Suppressor macrophage treated with lipopolysaccharide for 4 hours (primary cell): ENCODE data around the gene ATP6V1F.
A peak's percentile ranks its signal among the peaks of the same experiment; 100 is the strongest.
"Not testable (repeated sequence)": the region's sequence is repeated elsewhere in the genome, so short reads cannot be mapped to it uniquely, and the experiment has no call there.

Source experiments
- DNase-seq: peaks from one replicate; pipeline ENCODE4 v3.0.0-alpha.2; 2020

Gene ATP6V1F

GRCh38 chr7:128903621-128904361 lies 41.1 kb downstream of the ATP6V1F start:
- no peak for DNase-seq

DNA sequence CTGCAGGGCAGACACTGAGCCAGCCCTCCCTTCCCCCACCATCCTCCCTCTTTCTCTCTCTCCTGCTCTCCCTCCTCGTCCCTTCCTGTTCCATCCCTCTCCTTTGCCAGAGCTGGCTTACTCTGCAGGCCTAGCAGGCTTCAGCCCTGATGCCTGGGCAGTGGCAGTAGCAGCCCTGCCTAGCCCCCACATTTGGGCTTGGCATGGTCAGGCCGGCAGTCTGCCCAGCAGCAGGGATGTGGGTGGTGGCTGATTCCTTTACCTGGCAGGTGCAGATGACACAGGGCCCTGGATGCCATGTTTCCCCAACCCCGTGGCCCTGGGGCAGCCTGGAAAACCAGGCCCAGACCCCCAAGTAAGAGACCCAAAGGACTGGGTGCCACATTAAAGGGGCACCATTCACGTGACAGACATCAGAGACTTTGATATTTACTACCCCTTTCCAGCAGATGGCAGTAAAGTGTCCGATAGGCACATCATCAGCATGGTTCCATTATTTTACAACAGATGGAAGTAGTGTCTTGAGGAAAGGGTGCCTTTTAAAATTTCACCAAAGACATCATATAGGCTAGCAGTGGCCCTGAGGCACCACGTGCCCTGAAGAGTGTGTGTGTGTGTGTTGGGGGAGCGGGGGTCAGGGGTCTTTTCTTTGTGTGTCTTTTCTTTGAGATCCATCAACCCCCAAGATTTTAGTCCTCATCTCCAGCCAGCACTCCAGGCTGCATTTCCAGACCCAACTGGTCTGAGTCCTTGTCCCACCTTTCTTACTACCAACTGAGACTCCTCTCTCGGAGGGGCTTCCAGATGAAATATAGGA lies 41.9 kb downstream of the ATP6V1F start:
- DNase-seq, result peak; percentile 82

- no peak for DNase-seq
Measured at GRCh38 chr7:128906001-128906765, 43.5 kb downstream of the ATP6V1F start.

DNA sequence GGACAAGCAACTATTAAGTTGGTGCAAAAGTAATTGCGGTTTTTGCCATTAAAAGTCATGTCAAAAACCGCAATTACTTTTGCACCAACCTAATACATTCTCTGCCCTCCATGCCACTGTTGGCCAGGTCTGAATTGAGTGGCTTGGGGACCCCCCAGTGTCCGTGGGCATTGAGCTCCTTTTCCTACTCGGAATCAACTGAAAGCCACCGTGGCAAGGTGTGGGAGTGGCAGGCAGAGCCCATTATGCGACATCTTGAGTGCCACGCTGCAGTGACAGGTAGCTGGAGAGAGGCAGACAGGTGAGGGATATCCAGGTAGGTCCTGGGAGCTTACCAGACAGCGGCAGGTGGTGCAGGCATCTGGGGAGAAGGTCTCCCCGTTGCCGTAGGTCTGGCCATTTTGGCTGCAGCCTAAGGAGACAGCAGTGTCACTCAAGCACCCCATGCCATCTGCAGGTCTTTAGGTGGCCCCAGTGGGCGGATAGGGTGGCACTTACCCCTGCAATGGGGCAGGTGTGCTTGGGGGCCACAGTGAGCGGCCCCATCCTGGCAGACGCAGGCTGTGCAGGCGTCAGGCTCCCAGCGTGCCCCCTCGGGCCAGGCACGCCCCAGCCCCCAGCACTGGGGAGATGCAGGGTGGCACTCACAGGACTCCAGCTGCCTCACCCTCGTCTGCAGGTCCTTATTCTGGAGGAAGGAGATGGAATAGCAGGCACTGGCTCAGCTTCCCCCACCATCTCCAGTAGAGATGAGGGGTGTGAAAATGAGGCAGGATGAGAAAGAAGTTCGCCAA lies 44.3 kb downstream of the ATP6V1F start:
- no peak for DNase-seq

- DNase-seq, result no peak
Measured at GRCh38 chr7:128908750-128909624, 46.3 kb downstream of the ATP6V1F start.

DNA sequence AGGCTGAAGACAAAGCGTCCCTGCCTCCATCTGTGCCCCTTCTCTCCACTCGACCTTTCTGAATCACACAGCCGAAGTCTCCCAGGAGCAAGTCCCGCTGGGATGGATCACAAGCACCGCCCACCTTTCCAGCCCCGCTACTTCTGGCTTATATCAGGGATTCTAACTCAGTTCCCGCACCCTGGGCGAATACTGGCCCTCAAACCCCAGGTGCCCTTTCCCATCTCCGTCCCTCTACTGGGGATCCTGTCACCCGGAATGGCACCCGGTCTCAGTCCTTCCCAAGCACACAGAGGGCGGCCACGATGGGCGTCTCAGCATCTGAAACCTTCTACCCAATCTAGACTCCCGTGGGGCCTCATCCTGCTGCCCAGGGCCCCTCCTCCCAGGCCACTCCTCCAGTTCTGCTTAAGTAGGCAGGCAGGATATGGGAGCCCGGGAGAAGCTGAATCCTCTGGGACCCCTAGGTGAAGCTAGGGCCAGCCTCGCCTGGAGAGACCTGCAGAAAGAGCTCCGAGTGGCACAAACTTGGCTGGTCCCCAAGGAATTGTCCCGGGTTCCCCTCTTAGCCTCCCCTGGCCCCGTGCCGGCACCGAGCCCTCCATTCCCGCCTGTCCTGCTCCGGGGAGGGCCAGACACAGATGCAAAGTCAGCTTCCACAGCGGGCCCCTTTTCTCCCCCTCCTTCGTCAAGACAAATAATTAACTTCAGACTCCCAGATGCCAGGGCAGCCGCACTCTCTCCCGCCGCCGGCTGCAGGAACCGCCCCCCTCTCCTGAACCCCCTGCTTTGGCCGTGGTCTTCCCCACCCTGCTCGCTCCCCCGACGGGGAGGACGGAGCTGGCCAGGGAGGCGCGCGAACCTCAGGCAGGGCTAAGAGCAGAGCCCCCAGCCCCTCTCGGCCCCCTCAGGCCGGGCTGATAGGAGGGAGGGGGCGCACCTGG lies 47.2 kb downstream of the ATP6V1F start:
- DNase-seq, result no peak

GRCh38 chr7:128910569-128910945 lies 47.9 kb downstream of the ATP6V1F start, which contains the start of gene KCP:
Gene KCP, minus strand, starts transcription at chr7:128910709. Its CDS starts 33 bp downstream, at chr7:128910676.
- no peak for DNase-seq

- peak; percentile 44 for DNase-seq
Measured at GRCh38 chr7:128911423-128912031, 48.9 kb downstream of the ATP6V1F start.

GRCh38 chr7:128912281-128912680 lies 49.6 kb downstream of the ATP6V1F start:
- no peak for DNase-seq

DNA sequence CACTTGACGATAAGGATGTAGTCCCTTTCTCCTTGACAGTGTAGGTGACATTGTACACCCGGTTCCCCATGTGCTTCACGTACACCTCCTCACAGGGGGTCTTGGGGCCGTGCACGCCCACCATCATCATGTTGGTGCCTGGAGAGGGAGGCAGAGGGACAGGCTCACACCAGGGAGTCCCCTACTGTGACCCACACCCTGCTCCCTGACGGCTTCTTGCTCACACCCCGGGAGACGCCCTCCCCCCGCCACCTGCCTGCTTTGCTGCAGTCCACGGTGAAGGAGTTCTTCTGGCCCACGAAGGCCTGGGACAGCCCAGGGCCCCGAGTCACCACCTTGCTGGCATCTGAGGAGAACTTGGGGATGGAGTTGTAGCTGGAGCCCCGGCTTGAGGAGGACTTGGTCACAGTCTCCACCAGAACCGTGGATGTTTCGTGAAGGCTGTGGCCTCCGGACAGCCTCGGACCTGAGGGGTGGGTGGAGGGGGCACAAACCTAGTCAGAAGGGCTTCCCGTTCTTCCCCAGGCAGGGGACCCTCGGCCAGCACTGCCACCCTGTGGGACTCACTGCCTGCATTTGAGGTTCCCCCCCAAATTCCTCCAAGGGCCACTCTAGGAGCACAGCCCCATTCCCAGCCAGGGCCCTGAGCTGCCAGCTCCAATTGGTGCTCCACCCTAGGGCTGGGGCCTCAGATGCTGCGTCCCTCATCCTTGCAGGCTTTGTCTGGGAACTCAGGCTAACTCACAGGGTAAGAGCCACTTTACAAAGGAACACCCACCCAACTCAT lies 50.2 kb downstream of the ATP6V1F start:
- DNase-seq, result not testable (repeated sequence)

DNA sequence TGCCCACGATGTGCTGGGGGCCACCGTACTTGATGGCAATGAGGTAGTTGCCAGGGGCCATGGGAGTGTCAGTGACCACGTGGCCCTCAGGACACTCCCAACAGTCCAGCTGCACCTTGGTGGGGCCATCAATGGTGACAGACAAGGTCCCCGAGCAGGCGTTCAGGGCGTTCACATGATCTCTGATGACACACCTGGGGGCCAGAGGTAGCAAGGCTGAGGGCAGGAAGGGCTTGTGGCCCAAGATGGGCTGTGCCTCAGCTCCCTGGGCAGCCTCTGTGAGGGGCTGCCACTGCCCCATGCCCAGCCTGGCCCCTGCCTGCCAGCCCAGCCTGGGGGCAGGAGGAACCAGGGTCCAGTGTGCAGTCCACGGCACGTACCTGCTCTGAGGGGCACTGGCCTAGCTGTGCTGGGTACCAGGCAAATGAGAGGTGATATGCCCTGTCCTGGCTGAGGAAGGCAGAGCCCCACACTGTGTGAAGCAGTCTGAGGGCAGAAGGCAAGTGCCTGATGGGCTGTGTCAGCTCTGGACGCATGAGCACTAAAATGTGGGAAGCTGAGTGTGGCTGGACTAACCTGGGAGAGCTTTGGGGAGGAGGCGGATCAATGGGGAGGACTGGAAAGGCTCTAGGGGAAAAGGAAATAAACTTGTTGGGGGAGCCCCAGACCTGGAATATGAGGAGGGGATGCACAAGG lies 51.4 kb downstream of the ATP6V1F start:
- no peak for DNase-seq

DNA sequence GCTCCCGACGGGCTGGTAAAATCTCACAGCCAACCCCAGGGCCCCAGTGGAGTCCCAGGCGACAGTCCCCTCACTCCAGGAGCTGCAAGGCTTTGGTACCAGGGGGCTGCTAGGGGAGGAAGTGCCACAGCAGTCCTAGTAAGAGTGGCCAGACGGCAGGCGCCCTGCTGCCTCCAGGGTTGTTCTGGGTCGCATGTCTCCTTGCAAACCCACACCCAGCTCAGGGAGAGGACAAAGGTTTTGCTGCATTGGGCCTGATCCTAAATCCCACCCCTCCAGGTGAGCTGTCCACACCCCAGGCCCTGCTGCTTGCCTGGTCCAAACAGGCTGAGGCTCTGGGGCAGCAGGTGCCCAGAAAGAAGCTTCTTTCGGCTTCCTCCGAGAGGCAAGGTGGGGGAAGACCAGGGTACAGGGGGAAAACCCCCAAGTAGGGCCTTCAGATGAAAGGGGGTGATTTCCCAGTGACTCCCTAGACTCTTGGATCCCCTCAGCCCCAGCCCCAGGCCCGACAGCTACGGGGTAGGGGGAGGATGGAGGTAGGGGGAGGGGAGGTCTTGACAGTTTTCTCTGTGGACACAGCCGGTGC lies 52.0 kb downstream of the ATP6V1F start:
- DNase-seq, result no peak

- no peak for DNase-seq
Measured at GRCh38 chr7:128915271-128915819, 52.7 kb downstream of the ATP6V1F start.
